ENCODE data around the gene DAND5. TPM values are rescaled to one million over a fixed set of nuclear protein-coding genes. Genes with fewer than 3 reads are reported as not detected.

DAND5 gene
- total and polyA plus RNA-seq, 9 of the 15 experiments (the other 6 are each of a cell fraction or from before 2014, with no cell fraction given): 0.22 to 0.83 (median 0.60) TPM

- H3K36me3 ChIP-seq (ENCODE audit: control insufficient read depth, insufficient read depth, low read length): peaks cover 79% of the 10 kb centered on the region
- 47% methylated on average over 2 of the region's 2 CpGs for WGBS (ENCODE audit: insufficient coverage, low coverage, missing lambda C conversion rate)
- ChIA-PET POLR2A (interaction anchor here (0.6 to 0.8 kb wide), 3 partner anchors 34 to 61 kb away, joined by 3 read pairs; no protein-coding TSS in a partner anchor), CTCF (ENCODE audit: low intra/inter-chr PET ratio) (no interaction called here)
- DNase-seq (ENCODE audit: extremely low read depth in 1 of 4, low spot score in 3 of 4) (no peak), FAIRE-seq (no peak), ATAC-seq (no peak)
- TF ChIP-seq RBFOX2 (IDR thresholded peaks at IDR 0.05; ENCODE audit: low read depth, low read length) (0 out of 2 replicates have a peak, but pooled peaks have one; percentile 9), ATF3 (IDR thresholded peaks at IDR 0.05) (no peak), ATF3 (CRISPR knock-in tag; conservative IDR thresholded peaks at IDR 0.05) (no peak), ZNF408 (CRISPR knock-in tag; IDR thresholded peaks at IDR 0.05; ENCODE audit: low read depth) (no peak), CTCF (IDR thresholded peaks at IDR 0.05 in 2 of 3, conservative IDR thresholded peaks at IDR 0.05 in 1 of 3; ENCODE audit: insufficient read depth in 2 of 3, low read depth in 1 of 3, low read length in 3 of 3) (0 out of 6 replicates have a peak, but pooled peaks of 1 of the 3 experiments have one; percentile 8), ZNF740 (CRISPR knock-in tag; IDR thresholded peaks at IDR 0.05) (no peak), ZNF740 (tag; IDR thresholded peaks at IDR 0.05) (peak in 1 of 2 experiments; percentile 51; a peak in 1 of 4 replicates), ZBED1 (IDR thresholded peaks at IDR 0.05) (peak; percentile 29; the same call in 1 of the 2 replicates), ZNF280A (IDR thresholded peaks at IDR 0.05; ENCODE audit: low read depth, partially characterized antibody) (no peak)
- no peak overlapping the region for H3K4me3 ChIP-seq
- H3K27me3 ChIP-seq (ENCODE audit: control insufficient read depth in 2 of 2, insufficient read depth in 2 of 2, low read length in 2 of 2): no peaks in the 10 kb centered on the region
- peaks cover 24% of the 10 kb centered on the region for H4K20me1 ChIP-seq (replicated peaks; ENCODE audit: control insufficient read depth, insufficient read depth, low read length)
- H3K9ac ChIP-seq (ENCODE audit: insufficient read depth in 1 of 2, low read depth in 2 of 2, low read length in 2 of 2): no peak overlapping the region
- peaks cover 68% of the 10 kb centered on the region for H3K79me2 ChIP-seq (ENCODE audit: control insufficient read depth, insufficient read depth, low read length)
- H3K27ac ChIP-seq (ENCODE audit: extremely low read depth, low read depth, low read length): peak overlapping the region; percentile 88; the same call in 1 of the 3 replicates
- in situ Hi-C loops (cut with MboI) (no loop called here), intact Hi-C loops (cut with micrococcal nuclease) (no loop called here)
- H3K4me1 ChIP-seq (replicated peaks in 1 of 2; ENCODE audit: control insufficient read depth in 2 of 2, insufficient read depth in 2 of 2, low read length in 2 of 2): peaks cover 26 to 42% of the 10 kb centered on the region in 2 experiments
- peaks cover 13% of the 10 kb centered on the region for H3K9me1 ChIP-seq (ENCODE audit: control insufficient read depth, insufficient read depth, low read length)
- H3K9me3 ChIP-seq (replicated peaks; ENCODE audit: control insufficient read depth, insufficient read depth, low read depth, low read length): no peaks in the 10 kb centered on the region
- no TSS peak for BruUV-seq (replicated peaks)
- no peak overlapping the region for H2AFZ ChIP-seq (ENCODE audit: low read depth, low read length)
- H3K4me2 ChIP-seq (ENCODE audit: insufficient read depth, low read length): no peak overlapping the region; the same call in 1 of the 2 replicates
Measured at GRCh38 chr19:12944104-12944674, 25.2 kb upstream of the DAND5 start.

Measured in K562 (cell line).